Activated T-cell treated with anti-CD3 and anti-CD28 coated beads for 4 hours (primary cell): ENCODE data around the gene C1orf159.

Experiments used
- DNase-seq: peaks from one replicate; pipeline ENCODE4 v3.0.0-alpha.2; 2020

The C1orf159 gene

GRCh38 chr1:1033009-1033587 lies 82.8 kb downstream of the C1orf159 start:
- DNase-seq = peak; percentile 90

GRCh38 chr1:1032424-1032823 lies 83.5 kb downstream of the C1orf159 start:
- no peak for DNase-seq
